C1 segment of cervical spinal cord (tissue), 14 donors: ENCODE measurements around the gene KCNN1.
"Not testable (repeated sequence)": the region's sequence is repeated elsewhere in the genome, so short reads cannot be mapped to it uniquely, and the experiment has no call there.

Source experiments
- DNase-seq, 14 donors: peaks; one replicate each; lab custom pipeline; 2025; lab: John Stamatoyannopoulos, UW

KCNN1 gene

DNA sequence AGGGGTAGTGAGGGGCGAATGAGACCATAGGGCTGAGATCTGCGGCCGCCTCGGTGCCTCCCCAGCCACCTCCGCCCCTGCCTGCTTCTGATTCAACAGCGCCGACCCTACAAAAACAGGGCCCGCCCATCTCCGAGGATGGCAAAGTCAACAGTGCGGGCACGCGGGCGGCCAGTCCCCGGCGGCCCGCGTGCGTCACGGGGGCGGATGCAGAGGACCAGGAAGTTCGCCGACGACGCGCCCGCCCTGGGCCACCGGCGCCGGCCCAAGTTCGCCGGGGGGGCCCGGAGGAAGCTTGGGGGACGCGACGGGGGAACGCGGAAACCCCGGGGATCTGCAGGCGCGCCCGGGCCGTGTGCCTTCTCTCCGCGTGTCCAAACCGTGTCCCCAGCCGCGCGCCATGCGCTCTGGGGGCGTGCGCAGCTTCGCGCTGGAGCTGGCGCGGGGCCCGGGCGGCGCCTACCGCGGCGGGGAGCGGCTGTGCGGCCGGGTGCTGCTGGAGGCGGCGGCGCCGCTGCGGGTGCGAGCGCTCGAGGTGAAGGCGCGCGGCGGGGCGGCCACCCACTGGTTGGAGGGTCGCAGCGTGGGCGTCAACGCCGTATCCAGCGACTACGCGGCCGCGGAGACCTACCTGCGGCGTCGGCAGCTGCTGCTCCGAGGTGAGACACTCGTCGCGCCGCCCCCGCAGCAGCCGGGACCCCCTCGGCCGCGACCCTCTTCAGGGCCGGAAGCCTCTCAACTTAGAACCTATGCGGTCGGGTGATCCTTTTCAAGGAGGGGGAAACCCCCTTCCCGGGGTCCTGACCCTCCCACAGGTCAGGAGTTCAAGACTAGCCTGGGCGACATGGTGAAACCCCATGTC is 34.2 kb downstream of the KCNN1 start:
- DNase-seq, result peak in 12 of 14 donors; percentile 6 to 74 (median 53)

GRCh38 chr19:18001777-18002345 is 35.0 kb downstream of the KCNN1 start:
- DNase-seq, result no peak

- peak in 2 of 14 donors; percentile 13 to 37 for DNase-seq
Measured at GRCh38 chr19:18002347-18002850, 35.5 kb downstream of the KCNN1 start.

GRCh38 chr19:18005750-18006149 is 38.8 kb downstream of the KCNN1 start:
- DNase-seq, result not testable (repeated sequence)

DNA sequence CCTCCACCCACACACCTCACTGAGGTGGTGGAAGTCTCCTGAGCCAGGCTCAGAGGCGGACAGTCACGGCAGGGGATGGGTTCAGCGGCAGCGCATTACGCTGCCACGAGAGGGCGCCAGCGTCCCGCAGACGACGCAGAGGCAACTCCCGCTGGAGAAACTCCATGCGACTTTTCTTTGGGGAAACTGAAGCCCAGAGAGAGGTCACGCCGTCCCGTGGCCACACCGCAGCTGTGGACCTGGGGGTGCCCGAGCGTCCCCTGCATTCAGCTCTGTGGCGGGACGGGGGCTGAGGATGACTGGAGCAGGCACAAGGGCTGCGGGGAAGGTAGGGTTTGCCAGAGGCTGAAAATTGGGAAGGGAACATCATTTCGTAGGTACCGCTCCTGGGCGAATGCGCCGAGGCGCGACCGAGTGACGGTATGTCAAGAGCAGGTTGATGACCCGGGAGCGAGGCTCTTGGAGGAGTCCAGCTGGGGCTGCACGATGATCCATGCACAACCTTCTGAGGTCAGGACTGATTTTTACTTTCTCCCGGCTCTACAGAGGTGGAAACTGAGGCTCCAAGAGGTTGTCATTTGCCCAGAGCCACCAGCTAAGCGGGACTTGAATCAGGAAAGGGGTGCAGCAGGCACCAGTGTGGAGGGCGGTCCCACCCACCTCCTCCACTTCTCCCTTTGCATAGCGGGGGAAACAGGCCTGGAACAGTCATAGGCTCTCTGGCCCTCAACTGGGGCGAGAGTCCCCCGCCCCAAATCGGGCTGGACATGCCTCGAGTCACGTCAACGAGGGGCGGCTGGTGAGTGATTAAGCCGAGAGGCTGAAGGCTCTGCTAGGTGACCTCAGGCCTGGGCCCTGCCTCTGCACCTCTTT is 40.4 kb downstream of the KCNN1 start:
- peak in 13 of 14 donors; percentile 42 to 92 (median 76) for DNase-seq

DNA sequence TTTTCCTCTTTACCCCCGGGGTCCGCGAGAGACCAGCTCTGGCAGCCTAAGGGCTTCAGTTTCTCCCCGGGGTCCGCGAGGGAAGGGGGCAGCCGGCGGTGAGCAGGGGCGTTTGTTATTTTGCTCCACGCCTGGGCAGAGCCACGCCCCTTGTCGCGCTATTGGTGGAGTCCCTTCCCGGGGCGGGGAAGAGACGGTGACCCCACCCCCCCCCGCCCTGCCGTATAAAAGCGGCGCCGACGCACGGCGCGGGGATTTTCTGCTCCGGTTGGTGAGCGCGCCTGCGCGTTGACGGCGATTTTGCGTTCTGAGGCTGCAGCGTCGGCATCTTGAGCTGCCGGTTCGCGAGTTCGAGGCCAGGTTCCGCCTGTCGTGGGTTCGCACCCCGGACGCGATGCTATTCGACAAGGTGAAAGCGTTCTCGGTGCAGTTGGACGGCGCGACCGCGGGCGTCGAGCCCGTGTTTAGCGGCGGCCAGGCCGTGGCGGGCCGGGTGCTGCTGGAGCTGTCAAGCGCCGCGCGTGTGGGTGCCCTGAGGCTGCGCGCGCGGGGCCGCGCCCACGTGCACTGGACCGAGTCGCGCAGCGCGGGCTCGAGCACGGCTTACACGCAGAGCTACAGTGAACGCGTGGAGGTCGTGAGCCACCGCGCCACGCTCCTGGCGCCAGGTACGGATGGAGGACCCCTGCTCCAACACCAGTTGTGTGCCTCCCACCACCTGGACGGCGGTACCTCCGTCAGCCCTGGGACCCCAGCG is 41.2 kb downstream of the KCNN1 start, which contains the start of gene ARRDC2:
TSS of gene ARRDC2 (plus strand) at position 254 of the 757 bp plus-strand sequence. CDS start at position 395, 141 bp downstream.
- DNase-seq, result peak; percentile 52 to 94 (median 87)

DNA sequence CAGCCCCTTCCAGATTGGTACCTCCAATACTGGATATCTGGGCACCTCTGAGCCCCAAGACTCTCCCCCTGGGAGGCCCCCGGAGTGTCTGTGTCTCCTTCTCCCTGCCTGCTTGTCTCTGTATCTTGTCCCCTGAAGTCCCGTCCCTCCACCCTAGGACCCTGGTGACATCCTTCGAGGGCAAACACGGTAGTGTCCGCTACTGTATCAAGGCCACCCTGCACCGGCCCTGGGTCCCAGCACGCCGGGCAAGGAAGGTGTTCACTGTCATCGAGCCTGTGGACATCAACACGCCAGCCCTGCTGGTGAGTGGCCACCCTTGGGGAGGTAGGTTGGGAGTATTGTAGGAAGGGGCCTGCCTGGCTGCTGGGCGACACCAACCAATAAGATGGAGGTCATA is 41.9 kb downstream of the KCNN1 start:
- DNase-seq, result peak in 1 of 14 donors; percentile 48

DNA sequence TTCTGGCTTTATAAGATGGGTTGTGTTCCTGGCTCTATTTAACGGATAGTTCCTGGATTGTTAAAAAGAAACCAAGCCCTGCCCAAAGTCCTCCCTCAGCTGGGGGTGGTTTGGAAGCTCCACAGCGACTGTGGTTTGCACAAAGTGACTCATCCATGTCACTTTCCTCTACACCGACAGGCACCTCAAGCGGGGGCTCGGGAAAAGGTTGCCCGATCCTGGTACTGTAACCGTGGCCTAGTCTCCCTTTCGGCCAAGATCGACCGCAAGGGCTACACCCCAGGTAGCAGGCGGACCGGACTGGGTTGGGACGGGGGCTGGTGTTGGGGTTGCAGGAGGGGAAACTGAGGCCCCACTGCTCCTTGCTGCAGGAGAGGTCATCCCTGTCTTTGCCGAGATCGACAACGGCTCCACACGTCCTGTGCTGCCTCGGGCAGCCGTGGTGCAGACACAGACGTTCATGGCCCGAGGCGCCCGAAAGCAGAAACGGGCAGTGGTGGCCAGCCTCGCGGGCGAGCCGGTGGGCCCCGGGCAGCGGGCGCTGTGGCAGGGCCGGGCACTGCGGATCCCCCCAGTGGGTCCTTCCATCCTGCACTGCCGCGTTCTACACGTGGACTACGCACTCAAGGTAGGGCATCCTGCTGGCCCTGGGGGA is 42.6 kb downstream of the KCNN1 start:
- peak in 1 of 14 donors; percentile 39 for DNase-seq

DNA sequence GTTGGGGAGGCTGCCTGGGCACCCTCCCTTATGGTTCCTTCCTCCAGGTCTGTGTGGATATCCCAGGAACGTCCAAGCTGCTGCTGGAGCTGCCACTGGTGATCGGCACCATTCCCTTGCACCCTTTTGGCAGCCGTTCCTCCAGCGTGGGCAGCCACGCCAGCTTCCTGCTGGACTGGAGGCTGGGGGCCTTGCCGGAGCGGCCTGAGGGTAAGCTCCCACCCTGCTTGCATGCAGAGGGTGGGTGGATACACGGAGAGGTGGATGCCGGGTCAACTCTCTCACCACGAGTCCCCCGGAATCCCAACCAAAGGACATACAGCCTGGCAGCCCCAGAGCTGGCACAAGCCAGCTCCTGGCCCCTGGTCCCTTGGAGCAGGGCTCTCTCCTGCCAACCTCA is 43.2 kb downstream of the KCNN1 start:
- peak in 1 of 14 donors; percentile 52 for DNase-seq

DNA sequence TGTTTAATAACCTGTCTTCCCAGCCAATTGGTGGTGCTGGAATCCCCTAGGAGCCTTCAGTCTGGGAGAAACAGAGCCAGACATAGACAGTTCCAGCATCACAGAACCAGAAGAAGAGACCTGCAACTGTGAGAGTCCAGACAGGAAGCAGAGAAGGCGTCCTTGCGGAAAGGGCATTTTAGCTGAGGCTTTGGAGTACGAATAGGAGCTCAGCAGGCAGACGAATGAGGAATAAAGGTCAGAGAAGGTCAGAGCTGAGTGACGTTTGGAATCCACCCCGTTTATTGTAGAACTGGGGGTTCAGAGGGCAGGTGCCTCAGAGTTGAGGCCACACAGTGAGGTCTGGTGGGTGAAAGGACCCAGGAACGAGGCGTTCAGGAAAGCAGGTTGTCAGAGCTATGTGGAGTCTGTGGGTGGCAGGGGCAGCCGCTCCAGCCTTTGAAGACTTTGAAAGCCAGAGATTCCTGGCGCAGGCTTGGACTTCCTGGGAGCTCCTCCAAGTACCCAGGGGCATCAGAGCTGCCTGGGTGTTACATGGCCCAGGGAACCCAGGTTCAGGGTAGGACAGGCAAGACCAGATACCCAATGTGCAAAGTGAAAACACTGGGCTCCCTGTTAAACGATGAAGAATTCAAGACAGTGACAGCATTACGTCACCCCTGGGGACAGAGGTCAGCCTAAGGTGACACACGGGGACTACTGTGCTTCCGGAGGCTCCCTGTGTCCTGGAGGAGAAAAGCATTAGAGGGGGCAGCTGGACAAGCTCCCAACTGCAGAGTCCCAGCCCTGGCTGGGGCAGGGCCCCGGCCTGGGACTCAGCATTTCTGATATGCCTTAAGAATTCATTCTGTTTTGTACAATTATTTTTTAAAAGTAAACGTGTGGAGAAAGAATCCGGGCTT is 46.6 kb downstream of the KCNN1 start:
- peak in 2 of 14 donors; percentile 19 to 24 for DNase-seq

- DNase-seq, result peak in 1 of 14 donors; percentile 21
Measured at GRCh38 chr19:18014197-18014596, 47.3 kb downstream of the KCNN1 start.

DNA sequence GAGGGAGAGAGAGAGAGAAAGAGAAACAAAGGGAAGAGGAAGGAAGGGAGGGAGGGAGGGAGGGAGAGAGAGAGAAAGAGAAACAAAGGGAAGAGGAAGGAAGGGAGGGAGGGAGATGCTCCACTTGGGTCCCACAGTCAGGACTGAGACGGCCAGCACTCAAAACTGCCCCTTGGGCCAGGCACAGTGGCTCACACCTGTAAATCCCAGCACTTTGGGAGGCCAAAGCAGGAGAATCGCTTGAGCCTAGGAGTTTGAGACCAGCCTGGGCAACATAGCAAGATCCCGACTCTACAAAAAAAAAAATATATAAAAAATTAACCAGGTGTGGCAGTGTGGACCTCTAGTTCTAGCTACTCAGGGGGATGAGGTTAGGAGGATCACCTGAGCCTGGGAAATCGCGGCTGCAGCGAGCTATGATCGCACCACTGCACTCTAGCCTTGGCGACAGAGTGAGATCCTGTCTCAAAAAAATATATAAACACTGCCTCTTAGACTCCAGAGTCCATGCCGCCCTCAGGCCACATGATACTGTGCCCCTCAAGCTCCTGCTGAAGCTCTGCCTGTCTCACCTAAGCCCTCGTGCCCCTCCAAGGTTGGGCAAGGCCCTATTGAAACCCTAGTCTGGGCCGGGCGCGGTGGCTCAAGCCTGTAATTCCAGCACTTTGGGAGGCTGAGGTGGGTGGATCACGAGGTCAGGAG is 49.5 kb downstream of the KCNN1 start:
- no peak for DNase-seq

GRCh38 chr19:18017275-18018083 is 50.6 kb downstream of the KCNN1 start:
- peak in 4 of 14 donors; percentile 9 to 52 (median 26) for DNase-seq

DNA sequence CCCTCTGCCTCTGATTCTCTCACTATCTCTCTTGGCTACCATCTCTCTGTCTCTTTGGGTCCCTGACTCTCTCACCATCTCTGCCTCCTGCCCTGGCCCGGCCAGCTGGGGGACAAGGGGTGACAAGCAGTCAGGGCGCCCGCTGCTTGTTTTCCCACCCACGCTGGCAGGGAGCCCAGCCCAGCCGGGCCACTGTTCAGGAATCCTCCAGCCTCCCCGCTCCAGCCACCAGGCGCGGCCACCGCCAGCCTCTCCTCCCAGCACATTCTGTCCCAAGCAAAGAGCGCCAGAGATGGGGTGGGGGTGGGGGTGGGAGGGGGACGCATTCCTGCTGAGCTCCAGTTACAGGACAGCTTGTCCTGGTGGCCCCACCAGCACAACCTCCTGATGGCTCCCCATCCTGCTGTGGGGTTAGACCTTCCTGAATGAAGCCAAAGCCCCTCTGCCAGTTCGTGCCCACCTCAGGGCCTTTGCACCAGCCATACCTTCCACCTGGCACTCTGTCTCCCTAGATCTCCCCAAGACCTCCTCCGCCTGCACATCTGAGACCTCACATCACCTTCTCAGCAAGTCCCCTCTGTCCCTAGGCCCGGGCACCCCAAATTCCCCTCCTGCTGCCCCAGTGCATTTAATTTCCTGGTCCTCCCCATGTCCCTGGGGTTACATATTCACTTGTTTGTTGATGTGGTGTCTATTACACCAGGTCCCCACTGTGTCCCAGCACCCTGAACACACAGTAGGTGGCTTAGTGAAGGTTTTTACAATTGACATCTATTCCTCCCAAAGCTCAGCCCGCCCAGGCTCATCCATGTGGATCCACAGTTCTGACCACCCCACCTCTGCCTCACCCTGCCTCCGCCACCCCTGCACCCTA is 53.5 kb downstream of the KCNN1 start:
- DNase-seq, result peak in 13 of 14 donors; percentile 18 to 92 (median 83)

GRCh38 chr19:18021121-18021755 is 54.3 kb downstream of the KCNN1 start:
- DNase-seq, result peak in 12 of 14 donors; percentile 16 to 90 (median 78)

DNA sequence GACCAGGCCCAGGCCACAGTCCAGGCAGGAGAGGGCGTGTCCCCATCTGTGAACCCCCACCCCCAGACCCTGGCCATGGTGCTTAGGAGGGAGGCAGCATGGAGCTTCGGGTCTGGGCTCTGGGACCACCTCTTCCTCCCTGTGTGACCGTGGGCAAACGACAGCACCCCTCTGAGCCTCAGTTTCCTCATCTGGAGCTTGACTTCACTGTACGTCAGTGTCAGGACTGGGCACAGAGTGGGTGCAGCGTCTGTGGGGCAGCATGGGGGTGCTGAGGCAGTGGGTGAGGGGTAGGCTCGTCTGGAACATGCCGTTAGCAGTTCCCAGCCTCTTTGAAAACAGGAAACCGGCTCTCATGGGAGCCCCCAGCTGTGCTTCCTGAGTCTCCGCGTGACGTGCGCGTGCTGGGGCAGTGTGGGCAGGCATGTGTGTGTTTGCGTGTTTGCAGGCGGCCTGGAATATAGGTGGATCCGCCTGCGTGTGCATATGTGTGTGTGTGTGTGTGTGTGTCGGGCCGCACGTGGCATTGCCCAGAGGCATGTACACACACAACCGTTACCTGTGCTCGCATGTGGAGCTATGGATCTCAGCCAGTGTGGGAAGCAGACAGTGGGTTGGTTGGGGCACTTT is 56.8 kb downstream of the KCNN1 start:
- peak in 12 of 14 donors; percentile 7 to 72 (median 52) for DNase-seq
